Measurements from ENCODE around the gene METRN.

METRN gene

DNA sequence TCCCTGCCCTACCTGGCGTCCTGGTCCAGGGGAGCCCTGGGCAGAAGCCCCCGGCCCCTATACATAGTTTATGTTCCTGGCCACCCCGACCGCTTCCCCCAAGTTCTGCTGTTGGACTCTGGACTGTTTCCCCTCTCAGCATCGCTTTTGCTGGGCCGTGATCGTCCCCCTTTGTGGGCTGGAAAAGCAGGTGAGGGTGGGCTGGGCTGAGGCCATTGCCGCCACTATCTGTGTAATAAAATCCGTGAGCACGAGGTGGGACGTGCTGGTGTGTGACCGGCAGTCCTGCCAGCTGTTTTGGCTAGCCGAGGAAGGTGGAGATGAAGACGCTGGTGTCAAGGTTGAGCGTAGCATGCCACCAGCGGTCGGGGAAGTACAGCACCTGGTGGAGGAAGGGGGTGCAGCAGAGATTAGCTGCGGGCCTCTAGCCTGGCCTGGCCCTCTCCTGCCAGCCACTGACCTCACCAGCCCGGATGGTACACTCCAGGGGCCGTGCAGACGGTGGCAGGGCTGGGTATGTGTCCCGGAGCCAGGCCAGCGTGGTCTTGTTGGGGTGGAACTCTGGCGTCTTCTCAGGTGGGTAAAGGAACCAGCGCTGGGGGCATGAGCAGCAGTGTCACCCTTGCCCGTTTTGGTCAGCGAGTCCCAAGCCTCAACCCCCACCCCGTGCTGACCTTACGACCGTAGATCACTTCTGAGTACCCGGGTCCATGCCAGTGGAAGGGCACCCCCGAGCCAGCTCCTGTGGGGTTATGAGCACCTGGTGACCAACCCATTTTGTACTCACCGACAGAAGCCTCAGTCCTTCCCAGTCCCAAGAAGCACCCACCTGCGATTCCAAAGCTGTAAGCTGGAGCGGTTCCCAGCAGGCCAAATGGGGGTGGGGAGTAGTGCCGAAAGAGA lies 32.2 kb upstream of the METRN start:
- no peak for DNase-seq (ENCODE audit: low spot score)
- TF ChIP-seq, protein P1, sequence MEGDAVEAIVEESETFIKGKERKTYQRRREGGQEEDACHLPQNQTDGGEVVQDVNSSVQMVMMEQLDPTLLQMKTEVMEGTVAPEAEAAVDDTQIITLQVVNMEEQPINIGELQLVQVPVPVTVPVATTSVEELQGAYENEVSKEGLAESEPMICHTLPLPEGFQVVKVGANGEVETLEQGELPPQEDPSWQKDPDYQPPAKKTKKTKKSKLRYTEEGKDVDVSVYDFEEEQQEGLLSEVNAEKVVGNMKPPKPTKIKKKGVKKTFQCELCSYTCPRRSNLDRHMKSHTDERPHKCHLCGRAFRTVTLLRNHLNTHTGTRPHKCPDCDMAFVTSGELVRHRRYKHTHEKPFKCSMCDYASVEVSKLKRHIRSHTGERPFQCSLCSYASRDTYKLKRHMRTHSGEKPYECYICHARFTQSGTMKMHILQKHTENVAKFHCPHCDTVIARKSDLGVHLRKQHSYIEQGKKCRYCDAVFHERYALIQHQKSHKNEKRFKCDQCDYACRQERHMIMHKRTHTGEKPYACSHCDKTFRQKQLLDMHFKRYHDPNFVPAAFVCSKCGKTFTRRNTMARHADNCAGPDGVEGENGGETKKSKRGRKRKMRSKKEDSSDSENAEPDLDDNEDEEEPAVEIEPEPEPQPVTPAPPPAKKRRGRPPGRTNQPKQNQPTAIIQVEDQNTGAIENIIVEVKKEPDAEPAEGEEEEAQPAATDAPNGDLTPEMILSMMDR (IDR thresholded peaks at IDR 0.05; ENCODE audit: extremely low read depth, insufficient read depth, missing control alignments) = no peak
- in situ Hi-C loops (cut with MboI; ENCODE audit: low pct_unique_long_range_greater_than_20kb, low sequenced_read_pairs, unreplicated experiment) = no loop called here

DNA sequence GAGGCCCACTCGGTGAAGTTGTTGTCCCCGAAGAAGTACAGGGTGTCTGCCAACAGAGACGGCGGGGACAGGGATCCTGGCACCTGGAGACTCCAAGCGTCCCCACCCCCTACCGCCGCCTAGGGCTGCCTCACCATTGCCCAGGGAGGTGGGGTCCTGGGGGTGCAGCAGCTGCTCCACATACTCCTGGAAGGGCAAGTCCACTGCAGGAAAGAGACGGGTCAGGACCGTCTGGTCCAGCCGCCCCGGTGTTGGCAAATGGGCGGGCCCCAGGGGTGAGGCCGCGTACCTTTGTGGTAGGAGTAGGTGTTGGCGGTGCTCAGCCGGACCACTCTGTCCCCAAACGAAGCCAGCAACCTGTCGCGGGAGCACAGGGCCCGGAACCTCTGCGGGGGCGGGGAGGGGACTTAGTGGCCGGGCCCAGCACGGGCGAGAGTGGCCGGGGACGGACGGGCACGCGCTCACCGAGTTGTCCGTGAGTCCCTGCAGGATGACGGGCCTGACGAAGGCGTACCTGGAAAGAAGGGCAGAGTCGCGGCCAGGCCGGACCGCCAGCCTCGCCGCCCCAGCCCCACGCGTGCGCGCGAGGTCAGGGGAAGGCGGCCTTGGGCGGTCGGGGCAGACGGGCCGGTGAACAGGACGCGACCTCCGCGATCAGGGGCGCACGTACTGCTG lies 31.4 kb upstream of the METRN start:
- in situ Hi-C loops (cut with MboI; ENCODE audit: low pct_unique_long_range_greater_than_20kb, low sequenced_read_pairs, unreplicated experiment) = no loop called here
- DNase-seq (ENCODE audit: low spot score) = no peak
- TF ChIP-seq, protein P1 (IDR thresholded peaks at IDR 0.05; ENCODE audit: extremely low read depth, insufficient read depth, missing control alignments) = no peak

DNA sequence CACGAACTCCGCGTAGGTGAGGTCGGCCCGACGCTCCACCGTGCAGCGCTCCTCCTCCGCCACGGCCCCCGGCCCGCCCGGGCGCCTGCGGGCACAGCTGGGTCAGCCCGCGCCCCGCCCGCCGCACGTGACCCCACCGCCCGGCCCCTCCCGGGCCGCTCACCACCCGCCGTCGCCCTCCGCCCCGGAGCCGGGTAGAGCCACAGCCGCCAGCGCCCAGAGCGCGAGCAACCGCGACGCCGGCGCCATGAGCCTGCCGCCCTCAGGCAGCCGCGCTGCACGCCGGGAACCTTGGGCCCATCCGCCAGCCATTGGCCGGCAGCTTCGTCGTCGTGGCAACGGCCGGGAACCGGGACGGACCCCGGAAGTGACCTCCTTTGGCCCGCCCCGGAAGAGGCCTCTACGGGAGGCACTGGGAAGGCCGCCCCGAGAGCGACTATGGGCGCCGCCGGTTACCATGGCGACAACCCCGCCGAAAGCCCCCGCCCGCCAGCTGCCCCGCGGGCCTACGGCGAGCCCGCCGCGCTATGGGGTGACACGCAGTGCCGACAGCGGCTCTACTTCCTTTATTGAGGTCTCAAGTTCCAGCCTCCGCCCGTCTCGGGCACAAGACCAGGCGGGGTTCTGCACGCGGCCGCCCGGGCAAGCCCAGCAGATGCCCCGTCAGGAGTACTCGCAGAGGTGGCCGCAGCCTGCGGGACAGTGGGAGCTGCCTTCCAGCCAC lies 30.7 kb upstream of the METRN start, which contains the start of gene JMJD8:
Gene JMJD8 (minus strand): TSS at position 264 of the 724 bp plus-strand sequence. CDS start 15 bp downstream, at position 249.
- in situ Hi-C loops (cut with MboI; ENCODE audit: low pct_unique_long_range_greater_than_20kb, low sequenced_read_pairs, unreplicated experiment) = no loop called here
- TF ChIP-seq, protein P1 (IDR thresholded peaks at IDR 0.05; ENCODE audit: extremely low read depth, insufficient read depth, missing control alignments) = no peak
- peak; percentile 99 for DNase-seq (ENCODE audit: low spot score)

DNA sequence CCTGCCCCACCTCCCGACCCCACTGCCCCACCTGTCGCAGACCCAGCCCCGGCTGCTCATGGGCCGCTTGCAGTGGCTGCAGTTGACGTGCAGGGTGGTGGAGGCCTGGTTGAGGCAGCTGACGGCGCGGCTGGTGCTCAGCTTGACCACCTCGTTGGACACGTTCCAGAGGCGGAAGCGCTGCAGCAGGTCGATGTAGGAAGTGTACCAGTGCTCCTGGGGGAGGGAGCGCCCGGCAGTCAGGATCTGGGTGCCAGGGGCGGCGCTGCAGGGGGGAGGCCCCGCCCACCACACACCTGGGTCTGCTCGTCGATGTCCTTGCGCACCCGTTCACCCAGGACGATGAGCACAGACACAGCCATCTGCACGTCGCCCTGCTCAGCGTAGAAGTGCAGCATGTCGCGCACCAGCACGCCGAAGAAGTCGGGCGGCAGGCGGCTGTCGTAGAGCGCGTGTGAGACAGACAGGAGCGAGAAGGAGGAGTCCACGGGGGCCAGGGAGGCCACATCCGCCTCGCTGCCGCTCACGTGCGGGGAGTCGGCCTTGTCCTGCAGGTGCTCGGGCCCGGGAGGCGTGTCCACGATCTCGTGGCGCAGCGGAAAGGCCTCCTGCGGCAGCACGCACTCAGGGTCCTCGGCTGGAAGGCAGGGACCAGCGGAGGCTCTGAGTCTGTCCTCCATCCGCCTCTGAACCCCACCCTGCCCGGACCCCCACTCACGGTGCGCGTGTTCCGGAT lies 29.8 kb upstream of the METRN start:
- TF ChIP-seq, protein P1 (IDR thresholded peaks at IDR 0.05; ENCODE audit: extremely low read depth, insufficient read depth, missing control alignments) = no peak
- DNase-seq (ENCODE audit: low spot score) = no peak
- in situ Hi-C loops (cut with MboI; ENCODE audit: low pct_unique_long_range_greater_than_20kb, low sequenced_read_pairs, unreplicated experiment) = no loop called here

DNA sequence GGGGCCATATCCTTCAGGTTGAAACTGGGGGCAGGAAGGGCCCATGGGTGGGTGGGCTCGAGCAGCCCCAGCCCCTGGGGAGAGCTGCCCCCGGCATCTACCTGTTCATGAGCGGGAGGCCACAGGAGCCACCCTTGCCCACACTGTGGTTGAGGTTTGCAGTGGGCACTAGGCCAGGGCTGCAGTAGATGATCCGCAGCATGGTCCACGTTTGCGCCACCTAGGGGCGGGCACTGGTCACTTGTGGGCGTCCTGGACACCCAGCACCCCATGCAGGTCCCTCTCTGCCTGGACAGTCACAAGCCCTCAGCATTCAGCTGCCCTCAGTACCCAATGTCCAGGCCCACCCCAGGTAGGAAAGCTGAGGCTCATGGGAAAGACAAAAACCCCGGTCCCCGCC lies 29.0 kb upstream of the METRN start:
- in situ Hi-C loops (cut with MboI; ENCODE audit: low pct_unique_long_range_greater_than_20kb, low sequenced_read_pairs, unreplicated experiment) = no loop called here
- TF ChIP-seq, protein P1 (IDR thresholded peaks at IDR 0.05; ENCODE audit: extremely low read depth, insufficient read depth, missing control alignments) = peak; percentile 42
- no peak for DNase-seq (ENCODE audit: low spot score)
